Lower lobe of right lung (tissue), 2 donors: ENCODE results near the gene DYRK1A. TPM values are rescaled to one million over a fixed set of nuclear protein-coding genes. Genes with fewer than 3 reads are reported as not detected.
"Not testable (repeated sequence)": the region's sequence is repeated elsewhere in the genome, so short reads cannot be mapped to it uniquely, and the experiment has no call there.

Experiments
- ATAC-seq, 2 donors: fragments of 200-7000 bp; cut with Tn5 transposase; one replicate each; pipeline ENCODE4 v1.9.1; 2020 to 2022; ENCODE audit warnings: mild to moderate bottlenecking in 2 of 2, moderate library complexity in 2 of 2
- DNase-seq: peaks from one replicate; pipeline ENCODE4 v3.0.0-alpha.2; 2020
- H3K27ac ChIP-seq: fragments of 200-600 bp; one replicate; pipeline ENCODE4 v1.8.0; 2022
- H3K27me3 ChIP-seq: fragments of 200-600 bp; one replicate; pipeline ENCODE4 v1.8.0; 2022; ENCODE audit warnings: low read depth
- H3K36me3 ChIP-seq: fragments of 200-600 bp; one replicate; pipeline ENCODE4 v1.8.0; 2022; ENCODE audit warnings: mild to moderate bottlenecking
- H3K4me1 ChIP-seq: fragments of 200-600 bp; one replicate; pipeline ENCODE4 v1.8.0; 2022
- H3K4me3 ChIP-seq: fragments of 200-600 bp; one replicate; pipeline ENCODE4 v1.8.0; 2022; ENCODE audit warnings: mild to moderate bottlenecking
- H3K9me3 ChIP-seq: fragments of 200-600 bp; one replicate; pipeline ENCODE4 v1.8.0; 2022
- CTCF ChIP-seq: fragments of 200-600 bp; IDR thresholded peaks from one replicate; pipeline ENCODE4 v1.8.0; 2022; ENCODE audit warnings: antibody characterized with exemption, mild to moderate bottlenecking
- intact Hi-C: fragments of 100-400 bp; cut with DNase I; formaldehyde crosslinking; loops from one replicate; pipeline ENCODE4 v1.11.0; 2022
- total RNA-seq: library from RNA; stranded (reverse); fragmentation: NEBNext Ultra II Directional; extraction: Animal tissue kit (Norgen Biotek cat#: 25700); gene quantifications from one replicate; pipeline ENCODE4 v1.2.1, GENCODE V29; 2021
- donor health status: DM: no; HTN: yes; CAD: no; lungs with severe emphysema.

DYRK1A gene
- total RNA-seq, 1 donor from 2014 or later: 67.7 TPM

GRCh38 chr21:37537391-37537996, 170.9 kb downstream of the DYRK1A start:
- peaks cover 5% of the 10 kb centered on the region for H3K27me3 ChIP-seq
- H3K36me3 ChIP-seq: no peaks in the 10 kb centered on the region
- intact Hi-C loops: no loop called here
- no peak overlapping the region for H3K27ac ChIP-seq
- ATAC-seq (no peak), DNase-seq (no peak)
- H3K9me3 ChIP-seq: peaks cover 1% of the 10 kb centered on the region
- H3K4me1 ChIP-seq: no peaks in the 10 kb centered on the region
- no peak overlapping the region for H3K4me3 ChIP-seq
- no peak for TF ChIP-seq CTCF

GRCh38 chr21:37538971-37539590, 172.5 kb downstream of the DYRK1A start:
- Histone ChIP-seq H3K36me3 (no peaks in the 10 kb centered on the region), H3K4me3 (no peak overlapping the region), H3K4me1 (no peaks in the 10 kb centered on the region), H3K27me3 (no peaks in the 10 kb centered on the region), H3K27ac (no peak overlapping the region), H3K9me3 (peaks cover 7% of the 10 kb centered on the region)
- intact Hi-C loops: no loop called here
- TF ChIP-seq CTCF: no peak
- no peak for ATAC-seq
- no peak for DNase-seq

- H3K9me3 ChIP-seq, H3K36me3 ChIP-seq, H3K27ac ChIP-seq, H3K4me1 ChIP-seq, H3K4me3 ChIP-seq, intact Hi-C loops, DNase-seq, ATAC-seq, H3K27me3 ChIP-seq: not testable (repeated sequence)
Observed at GRCh38 chr21:37541128-37541527, 174.6 kb downstream of the DYRK1A start.

- no peak overlapping the region for H3K27ac ChIP-seq
- H3K4me1 ChIP-seq: peaks cover 3% of the 10 kb centered on the region
- intact Hi-C loops: no loop called here
- H3K36me3 ChIP-seq: no peaks in the 10 kb centered on the region
- no peaks in the 10 kb centered on the region for H3K27me3 ChIP-seq
- peaks cover 7% of the 10 kb centered on the region for H3K9me3 ChIP-seq
- DNase-seq: no peak
- ATAC-seq: no peak
- no peak for TF ChIP-seq CTCF
- H3K4me3 ChIP-seq: no peak overlapping the region
Observed at GRCh38 chr21:37542512-37542911, 175.9 kb downstream of the DYRK1A start.

- H3K36me3 ChIP-seq: no peaks in the 10 kb centered on the region
- H3K4me3 ChIP-seq: no peak overlapping the region
- TF ChIP-seq CTCF: no peak
- DNase-seq: no peak
- H3K27me3 ChIP-seq: no peaks in the 10 kb centered on the region
- peaks cover 8% of the 10 kb centered on the region for H3K4me1 ChIP-seq
- H3K27ac ChIP-seq: no peak overlapping the region
- peak in 1 of 2 donors; percentile 15 for ATAC-seq
- intact Hi-C loops: no loop called here
- peaks cover 7% of the 10 kb centered on the region for H3K9me3 ChIP-seq
Observed at GRCh38 chr21:37546299-37546908, 179.8 kb downstream of the DYRK1A start.
